Hepatocyte (in vitro differentiated cells): ENCODE measurements around the gene ABLIM2. TPM values are rescaled to one million over a fixed set of nuclear protein-coding genes. Genes with fewer than 3 reads are reported as not detected.
A peak's percentile ranks its signal among the peaks of the same experiment; 100 is the strongest.

ENCODE experiments used
- DNase-seq: peaks from one replicate; pipeline ENCODE4 v3.0.0-alpha.2; 2016; ENCODE audit warnings: low spot score
- H2AFZ ChIP-seq: fragments of 200-600 bp; sonication (generic); 2 replicates; pipeline ENCODE4 v1.6.0; 2016; ENCODE audit warnings: antibody characterized with exemption, mild to moderate bottlenecking
- H3K27ac ChIP-seq: fragments of 200-600 bp; sonication (generic); 2 replicates; pipeline ENCODE4 v1.5.1; 2016; ENCODE audit warnings: mild to moderate bottlenecking
- H3K27me3 ChIP-seq: fragments of 200-600 bp; sonication (generic); 2 replicates; pipeline ENCODE4 v1.6.1; 2016
- H3K36me3 ChIP-seq: fragments of 200-600 bp; sonication (generic); replicated peaks from 2 replicates; pipeline ENCODE4 v1.5.1; 2016; ENCODE audit warnings: low read depth; ENCODE audit not compliant: insufficient read depth
- H3K4me1 ChIP-seq: fragments of 200-600 bp; sonication (generic); 2 replicates; pipeline ENCODE4 v1.5.1; 2016; ENCODE audit warnings: mild to moderate bottlenecking, moderate library complexity; ENCODE audit not compliant: insufficient read depth
- H3K4me2 ChIP-seq: fragments of 200-600 bp; sonication (generic); 2 replicates; pipeline ENCODE4 v1.6.0; 2016
- H3K4me3 ChIP-seq: fragments of 200-600 bp; sonication (generic); 2 replicates; pipeline ENCODE4 v1.5.1; 2016; ENCODE audit warnings: mild to moderate bottlenecking
- H3K79me2 ChIP-seq: fragments of 200-600 bp; sonication (generic); 2 replicates; pipeline ENCODE4 v1.6.0; 2017; ENCODE audit warnings: mild to moderate bottlenecking
- H3K9me2 ChIP-seq: fragments of 200-600 bp; sonication (generic); replicated peaks from 2 replicates; pipeline ENCODE4 v1.6.0; 2017; ENCODE audit warnings: mild to moderate bottlenecking; ENCODE audit not compliant: insufficient read depth
- H3K9me3 ChIP-seq: fragments of 200-600 bp; sonication (generic); 2 replicates; pipeline ENCODE4 v1.5.1; 2016; ENCODE audit warnings: low read depth, mild to moderate bottlenecking
- H4K20me1 ChIP-seq: fragments of 200-600 bp; sonication (generic); 2 replicates; pipeline ENCODE4 v1.6.0; 2016; ENCODE audit warnings: mild to moderate bottlenecking; ENCODE audit not compliant: insufficient read depth, poor library complexity, severe bottlenecking
- EZH2 ChIP-seq: fragments of 200-600 bp; sonication (generic); IDR thresholded peaks from 2 replicates; pipeline ENCODE4 v1.6.1; 2016; ENCODE audit warnings: antibody characterized with exemption, mild to moderate bottlenecking, borderline replicate concordance
- EZH2phosphoT487 ChIP-seq: fragments of 200-600 bp; sonication (generic); IDR thresholded peaks from one replicate; pipeline ENCODE4 v1.6.1; 2018; ENCODE audit warnings: antibody characterized with exemption, mild to moderate bottlenecking, low read depth, moderate library complexity; ENCODE audit not compliant: unreplicated experiment, severe bottlenecking
- WGBS: methylation state at CpG from one replicate; pipeline ENCODE4 v1.1.6; 2016; ENCODE audit warnings: low lambda C conversion rate; ENCODE audit errors: missing lambda C conversion rate; 5-methylcytosine and 5-hydroxymethylcytosine counted together
- polyA plus RNA-seq: library from polyadenylated mRNA; unstranded; fragments of >200 nt; fragmentation: Nextera tagmentation; extraction: Ambion mirVana; gene quantifications from 2 replicates; pipeline ENCODE4 v1.2.1, GENCODE V29; 2016
- total RNA-seq: library from RNA; depleted of rRNA; stranded (reverse); fragments of >200 nt; gene quantifications from 2 replicates; pipeline ENCODE4 v1.2.3, GENCODE V29; 2014
- TF ChIP-seq, protein P1 (sequence below): fragments of 200-600 bp; sonication (generic); IDR thresholded peaks from 2 replicates; pipeline ENCODE4 v1.5.1; 2016; ENCODE audit warnings: antibody characterized with exemption, mild to moderate bottlenecking; ENCODE audit not compliant: poor library complexity

The ABLIM2 gene
- total and polyA plus RNA-seq, 2 experiments from 2014 or later: 1.7 to 2.0 TPM

DNA sequence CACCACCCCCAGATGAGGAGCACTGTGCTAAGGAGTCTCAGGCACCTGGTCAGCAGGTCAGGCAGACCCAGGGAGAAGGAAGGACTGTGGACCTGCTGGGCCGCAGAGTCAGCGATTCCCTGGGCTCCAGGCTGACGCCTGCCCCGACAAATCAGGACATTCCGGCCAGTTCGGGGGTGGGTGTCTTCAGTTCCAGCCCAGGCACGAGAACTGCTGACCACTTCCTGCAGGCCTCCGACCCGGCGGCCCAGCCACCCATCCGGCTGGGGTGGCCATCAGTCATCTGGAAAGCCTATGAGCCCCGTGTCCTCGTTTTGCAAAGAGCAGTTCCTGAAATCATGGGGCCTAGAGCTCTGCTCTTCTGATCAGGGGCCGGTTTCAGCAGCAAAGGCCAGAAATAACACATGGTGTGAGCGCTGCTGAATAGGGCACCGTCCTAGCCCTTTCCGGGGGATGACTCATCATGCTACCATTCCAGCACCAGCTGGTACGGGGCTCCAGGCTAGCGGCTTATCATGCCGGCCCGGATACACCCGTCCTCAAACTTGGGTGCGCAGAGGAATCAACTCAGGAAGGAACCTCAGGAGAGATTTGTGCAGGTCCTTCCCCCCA lies 32.6 kb upstream of the ABLIM2 start:
- Histone ChIP-seq H4K20me1 (no peaks in the 10 kb centered on the region), H3K4me1 (peaks cover 10% of the 10 kb centered on the region), H3K27ac (peak overlapping the region; percentile 23), H3K27me3 (no peaks in the 10 kb centered on the region), H3K4me3 (no peak overlapping the region), H3K9me3 (no peaks in the 10 kb centered on the region), H3K36me3 (no peaks in the 10 kb centered on the region), H3K79me2 (no peaks in the 10 kb centered on the region), H3K4me2 (no peak overlapping the region), H3K9me2 (no peaks in the 10 kb centered on the region), H2AFZ (no peak overlapping the region)
- no peak for TF ChIP-seq EZH2phosphoT487
- no peak for TF ChIP-seq EZH2
- TF ChIP-seq, protein P1, sequence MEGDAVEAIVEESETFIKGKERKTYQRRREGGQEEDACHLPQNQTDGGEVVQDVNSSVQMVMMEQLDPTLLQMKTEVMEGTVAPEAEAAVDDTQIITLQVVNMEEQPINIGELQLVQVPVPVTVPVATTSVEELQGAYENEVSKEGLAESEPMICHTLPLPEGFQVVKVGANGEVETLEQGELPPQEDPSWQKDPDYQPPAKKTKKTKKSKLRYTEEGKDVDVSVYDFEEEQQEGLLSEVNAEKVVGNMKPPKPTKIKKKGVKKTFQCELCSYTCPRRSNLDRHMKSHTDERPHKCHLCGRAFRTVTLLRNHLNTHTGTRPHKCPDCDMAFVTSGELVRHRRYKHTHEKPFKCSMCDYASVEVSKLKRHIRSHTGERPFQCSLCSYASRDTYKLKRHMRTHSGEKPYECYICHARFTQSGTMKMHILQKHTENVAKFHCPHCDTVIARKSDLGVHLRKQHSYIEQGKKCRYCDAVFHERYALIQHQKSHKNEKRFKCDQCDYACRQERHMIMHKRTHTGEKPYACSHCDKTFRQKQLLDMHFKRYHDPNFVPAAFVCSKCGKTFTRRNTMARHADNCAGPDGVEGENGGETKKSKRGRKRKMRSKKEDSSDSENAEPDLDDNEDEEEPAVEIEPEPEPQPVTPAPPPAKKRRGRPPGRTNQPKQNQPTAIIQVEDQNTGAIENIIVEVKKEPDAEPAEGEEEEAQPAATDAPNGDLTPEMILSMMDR: no peak
- 73% methylated on average over 23 of the region's 23 CpGs for WGBS
- DNase-seq: no peak

DNA sequence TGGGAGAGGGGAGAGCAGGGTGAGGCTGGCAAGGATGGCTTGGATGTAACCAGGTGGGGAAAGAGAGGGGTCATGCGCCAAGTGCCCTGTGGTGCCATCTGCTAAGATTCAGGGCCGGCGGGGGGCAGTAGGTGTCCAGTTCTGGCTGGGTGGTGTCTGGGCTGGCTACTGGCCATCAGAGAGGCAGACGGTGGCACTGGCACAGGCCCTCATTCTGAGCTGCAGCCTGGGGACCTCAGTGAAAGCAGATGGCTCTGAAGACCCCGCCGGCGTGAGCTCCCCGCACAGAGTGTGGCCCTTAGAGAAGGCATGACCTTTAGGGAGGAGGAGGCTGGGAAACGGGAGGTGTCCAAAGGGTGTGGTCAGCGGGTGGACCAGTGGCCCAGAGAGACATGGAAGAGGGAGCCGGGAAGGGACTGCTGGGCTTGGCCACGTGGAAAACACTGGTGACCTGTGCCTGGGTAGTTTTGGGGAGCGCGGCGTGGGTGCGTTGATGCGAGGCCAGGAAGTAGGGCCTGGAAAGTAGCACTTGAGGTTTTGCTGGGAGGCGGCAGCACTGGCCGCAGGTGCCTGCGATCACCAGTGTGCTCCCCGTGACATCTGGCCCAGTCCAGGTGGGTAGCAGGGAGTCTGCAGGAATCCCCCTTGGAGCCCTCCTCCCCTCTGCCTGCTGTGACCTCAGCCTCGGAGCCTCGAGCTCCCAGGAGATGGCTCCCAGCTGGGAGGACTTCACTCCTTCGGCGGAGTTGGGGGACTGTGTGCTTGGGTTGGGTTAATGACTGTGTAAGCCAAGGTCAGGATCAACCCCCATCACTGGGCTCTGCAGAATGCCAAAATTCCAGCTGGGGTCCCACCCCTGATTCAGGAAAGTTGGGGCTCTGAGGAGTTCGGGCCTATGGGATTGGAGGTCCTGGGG lies 31.2 kb upstream of the ABLIM2 start:
- DNase-seq: no peak
- peaks cover 15% of the 10 kb centered on the region for H3K4me1 ChIP-seq
- H3K79me2 ChIP-seq: no peaks in the 10 kb centered on the region
- no peak overlapping the region for H3K4me3 ChIP-seq
- H3K36me3 ChIP-seq: no peaks in the 10 kb centered on the region
- H3K9me3 ChIP-seq: no peaks in the 10 kb centered on the region
- TF ChIP-seq EZH2: no peak
- no peak for TF ChIP-seq EZH2phosphoT487
- TF ChIP-seq, protein P1: no peak
- H3K27ac ChIP-seq: no peak overlapping the region
- no peak overlapping the region for H3K4me2 ChIP-seq
- H3K27me3 ChIP-seq: no peaks in the 10 kb centered on the region
- 95% methylated on average over 25 of the region's 26 CpGs for WGBS
- no peak overlapping the region for H2AFZ ChIP-seq
- H3K9me2 ChIP-seq: no peaks in the 10 kb centered on the region
- no peaks in the 10 kb centered on the region for H4K20me1 ChIP-seq

DNA sequence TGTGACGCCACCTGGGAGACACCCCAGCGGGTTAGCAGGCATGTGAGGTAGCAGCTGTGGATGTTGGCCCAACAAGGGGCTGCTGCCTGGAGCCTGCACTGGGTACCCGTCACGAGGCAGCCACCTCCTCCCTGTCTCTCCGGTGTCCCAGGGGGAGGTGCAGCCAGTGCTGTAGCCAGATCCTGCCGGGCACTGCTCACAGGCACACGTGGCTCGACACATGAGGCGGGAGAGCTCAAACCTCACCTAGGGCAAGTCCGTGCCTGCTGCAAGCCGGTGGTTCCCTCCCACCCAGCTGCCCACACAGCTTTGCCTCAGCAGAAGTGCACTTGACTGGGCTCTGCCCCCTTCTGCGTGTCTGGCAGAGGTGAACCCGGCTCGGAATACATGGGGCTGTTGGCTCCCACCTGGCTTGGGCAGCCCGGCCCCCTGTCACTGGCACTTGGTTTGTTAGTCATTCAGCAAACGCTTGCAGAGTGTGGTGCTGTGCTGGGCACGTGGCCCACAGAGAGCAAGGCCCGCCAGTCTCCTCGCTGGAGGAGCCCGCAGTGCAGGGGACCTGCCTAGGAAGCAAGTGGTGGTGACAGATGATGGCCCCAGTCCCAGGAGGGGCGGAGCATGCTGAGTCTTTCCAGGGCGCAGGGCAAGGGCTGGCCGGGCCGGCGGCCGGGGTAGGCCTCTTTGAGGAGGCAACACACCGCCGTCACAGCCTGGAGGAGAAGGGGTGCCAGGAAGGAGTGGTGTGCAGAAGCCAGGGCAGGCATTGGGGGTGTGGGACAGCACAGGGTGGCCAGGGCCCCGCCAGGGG lies 30.3 kb upstream of the ABLIM2 start:
- TF ChIP-seq EZH2phosphoT487: no peak
- TF ChIP-seq, protein P1: no peak
- Histone ChIP-seq H3K4me3 (no peak overlapping the region), H3K4me1 (peaks cover 15% of the 10 kb centered on the region), H4K20me1 (no peaks in the 10 kb centered on the region), H3K27me3 (no peaks in the 10 kb centered on the region), H3K79me2 (no peaks in the 10 kb centered on the region), H2AFZ (no peak overlapping the region), H3K9me3 (no peaks in the 10 kb centered on the region), H3K4me2 (no peak overlapping the region), H3K36me3 (no peaks in the 10 kb centered on the region), H3K27ac (no peak overlapping the region), H3K9me2 (no peaks in the 10 kb centered on the region)
- no peak for DNase-seq
- WGBS: 87% methylated on average over 29 of the region's 29 CpGs
